Neuronal stem cell (in vitro differentiated cells): ENCODE results near the gene SC5D.

Experiments used
- DNase-seq: peaks from one replicate; pipeline ENCODE4 v3.0.0-alpha.2; 2013; ENCODE audit warnings: low spot score
- H2AFZ ChIP-seq: one replicate; pipeline ENCODE4 v1.6.1; 2013; ENCODE audit warnings: mild to moderate bottlenecking, low read length, inconsistent platforms
- H2AK5ac ChIP-seq: 2 replicates; pipeline ENCODE4 v1.6.1; 2013; ENCODE audit warnings: low read depth, mild to moderate bottlenecking, inconsistent platforms, low read length, moderate library complexity, mixed read lengths
- H2BK120ac ChIP-seq: 2 replicates; pipeline ENCODE4 v1.6.1; 2013; ENCODE audit warnings: low read depth, mild to moderate bottlenecking, inconsistent platforms, low read length, moderate library complexity, mixed read lengths
- H2BK12ac ChIP-seq: one replicate; pipeline ENCODE4 v1.6.1; 2013; ENCODE audit warnings: low read length, inconsistent platforms
- H2BK15ac ChIP-seq: 2 replicates; pipeline ENCODE4 v1.6.1; 2013; ENCODE audit warnings: mild to moderate bottlenecking, low read length, inconsistent platforms, mixed read lengths
- H2BK5ac ChIP-seq: one replicate; pipeline ENCODE4 v1.6.1; 2013; ENCODE audit warnings: inconsistent platforms, mild to moderate bottlenecking, low read length, moderate library complexity
- H3K14ac ChIP-seq: one replicate; pipeline ENCODE4 v1.6.1; 2013; ENCODE audit warnings: low read length, inconsistent platforms
- H3K18ac ChIP-seq: 2 replicates; pipeline ENCODE4 v1.6.1; 2013; ENCODE audit warnings: low read length, inconsistent platforms
- H3K23ac ChIP-seq: 2 replicates; pipeline ENCODE4 v1.6.1; 2013; ENCODE audit warnings: low read depth, mild to moderate bottlenecking, mixed read lengths, low read length, inconsistent platforms; ENCODE audit not compliant: poor library complexity
- H3K27ac ChIP-seq: replicated peaks from 3 replicates; pipeline ENCODE4 v1.5.1; 2013; ENCODE audit warnings: low read length, inconsistent platforms
- H3K27me3 ChIP-seq, 3 experiments: 2 replicates each; pipeline ENCODE4 v1.6.1; 2013; ENCODE audit warnings: low read length in 3 of 3, mild to moderate bottlenecking in 2 of 3, inconsistent platforms in 1 of 3, low read depth in 1 of 3, mixed read lengths in 1 of 3, moderate library complexity in 1 of 3; ENCODE audit not compliant: control insufficient read depth in 3 of 3, insufficient read depth in 3 of 3
- H3K36me3 ChIP-seq, 2 donors: replicated peaks in 1 of 2; 2 replicates each; pipeline ENCODE4 v1.6.1; 2013; ENCODE audit warnings: low read length in 2 of 2; ENCODE audit not compliant: control insufficient read depth in 2 of 2, insufficient read depth in 2 of 2
- H3K4ac ChIP-seq: 2 replicates; pipeline ENCODE4 v1.6.1; 2013; ENCODE audit warnings: inconsistent platforms, mild to moderate bottlenecking, low read length, moderate library complexity
- H3K4me1 ChIP-seq, 2 donors: 1 replicate in 1 of 2; 2 replicates in 1 of 2; pipeline ENCODE4 v1.6.1; 2013; ENCODE audit warnings: low read length in 2 of 2, low read depth in 1 of 2; ENCODE audit not compliant: control insufficient read depth in 2 of 2, insufficient read depth in 1 of 2
- H3K4me2 ChIP-seq: one replicate; pipeline ENCODE4 v1.6.1; 2013; ENCODE audit warnings: mild to moderate bottlenecking, low read length, inconsistent platforms; ENCODE audit not compliant: insufficient read depth, poor library complexity, severe bottlenecking
- H3K4me3 ChIP-seq, 2 donors: 2 replicates each; pipeline ENCODE4 v1.5.1; 2013; ENCODE audit warnings: low read length in 2 of 2, mild to moderate bottlenecking in 2 of 2, inconsistent platforms in 1 of 2, moderate library complexity in 1 of 2
- H3K79me1 ChIP-seq: one replicate; pipeline ENCODE4 v1.6.1; 2013; ENCODE audit warnings: low read depth, mild to moderate bottlenecking, inconsistent platforms, low read length, moderate library complexity
- H3K9ac ChIP-seq: one replicate; pipeline ENCODE4 v1.6.1; 2013; ENCODE audit warnings: mild to moderate bottlenecking, low read depth, low read length, inconsistent platforms; ENCODE audit not compliant: poor library complexity
- H3K9me3 ChIP-seq, 2 donors: replicated peaks in 1 of 2; 2 replicates each; pipeline versions ENCODE3 to v1.6.1; 2013; ENCODE audit warnings: low read length in 2 of 2, mild to moderate bottlenecking in 2 of 2, inconsistent platforms in 1 of 2, low read depth in 1 of 2, mixed read lengths in 1 of 2, moderate library complexity in 1 of 2; ENCODE audit not compliant: control insufficient read depth in 2 of 2, insufficient read depth in 1 of 2
- H4K8ac ChIP-seq: one replicate; pipeline ENCODE4 v1.6.1; 2013; ENCODE audit warnings: low read depth, mild to moderate bottlenecking, inconsistent platforms, low read length, moderate library complexity
- H4K91ac ChIP-seq: one replicate; pipeline ENCODE4 v1.6.1; 2013; ENCODE audit warnings: low read length, low read depth, mild to moderate bottlenecking, inconsistent platforms; ENCODE audit not compliant: poor library complexity
- WGBS, 2 donors: extraction: QIAGEN DNeasy Blood & Tissue Kit; methylation state at CpG; one replicate each; pipeline ENCODE4 v1.1.7; 2013; ENCODE audit warnings: missing lambda C conversion rate in 2 of 2, mixed read lengths in 1 of 2; ENCODE audit not compliant: insufficient read length in 2 of 2, insufficient replicate concordance in 1 of 2; ENCODE audit errors: extremely low coverage in 2 of 2; 5-methylcytosine and 5-hydroxymethylcytosine counted together

Gene SC5D

GRCh38 chr11:121298774-121299173, 6.2 kb downstream of the SC5D start:
- Histone ChIP-seq H3K9me3 (peaks cover 0 to 49% of the 10 kb centered on the region in 2 donors), H3K9ac (no peak overlapping the region), H2BK15ac (no peak overlapping the region), H2AK5ac (no peak overlapping the region), H3K14ac (no peak overlapping the region), H3K18ac (no peak overlapping the region), H3K4me2 (no peak overlapping the region), H4K91ac (no peak overlapping the region), H3K27me3 (no peaks in the 10 kb centered on the region), H2AFZ (no peak overlapping the region), H3K4ac (no peak overlapping the region), H3K4me3 (no peak overlapping the region), H2BK12ac (no peak overlapping the region), H2BK5ac (no peak overlapping the region), H3K36me3 (peaks cover 0 to 92% of the 10 kb centered on the region in 2 donors), H4K8ac (no peak overlapping the region), H3K27ac (no peak overlapping the region), H3K79me1 (peaks cover 2% of the 10 kb centered on the region), H3K23ac (no peak overlapping the region), H2BK120ac (no peak overlapping the region), H3K4me1 (peaks cover 3 to 9% of the 10 kb centered on the region in 2 donors)
- no peak for DNase-seq
- WGBS, 2 donors = no CpG with 5 or more reads among the region's 5 CpGs

- H3K4ac ChIP-seq = no peak overlapping the region
- no peak overlapping the region for H4K91ac ChIP-seq
- H3K27ac ChIP-seq = no peak overlapping the region
- no peak overlapping the region for H4K8ac ChIP-seq
- no peak overlapping the region for H2AFZ ChIP-seq
- peaks cover 2% of the 10 kb centered on the region for H3K79me1 ChIP-seq
- H3K9me3 ChIP-seq = peaks cover 0 to 49% of the 10 kb centered on the region in 2 donors
- no peaks in the 10 kb centered on the region for H3K27me3 ChIP-seq
- no peak overlapping the region for H2BK120ac ChIP-seq
- H2BK15ac ChIP-seq = no peak overlapping the region
- H3K4me1 ChIP-seq = peaks cover 3 to 9% of the 10 kb centered on the region in 2 donors
- H2BK5ac ChIP-seq = no peak overlapping the region
- no peak overlapping the region for H3K4me2 ChIP-seq
- H2BK12ac ChIP-seq = no peak overlapping the region
- H3K4me3 ChIP-seq = no peak overlapping the region
- H3K23ac ChIP-seq = no peak overlapping the region
- no peak overlapping the region for H2AK5ac ChIP-seq
- no peak overlapping the region for H3K9ac ChIP-seq
- H3K18ac ChIP-seq = no peak overlapping the region
- no peak for DNase-seq
- no peak overlapping the region for H3K14ac ChIP-seq
- peaks cover 0 to 98% of the 10 kb centered on the region in 2 donors for H3K36me3 ChIP-seq
Measured at GRCh38 chr11:121299417-121299816, 6.8 kb downstream of the SC5D start.

GRCh38 chr11:121300313-121300971, 7.9 kb downstream of the SC5D start:
- WGBS, 2 donors = no CpG with 5 or more reads among the region's 2 CpGs
- no peak overlapping the region for H3K27ac ChIP-seq
- no peak overlapping the region for H2BK15ac ChIP-seq
- H3K9me3 ChIP-seq = peaks cover 0 to 49% of the 10 kb centered on the region in 2 donors
- H3K79me1 ChIP-seq = peaks cover 2% of the 10 kb centered on the region
- H2AK5ac ChIP-seq = no peak overlapping the region
- H4K8ac ChIP-seq = no peak overlapping the region
- no peak overlapping the region for H4K91ac ChIP-seq
- H3K27me3 ChIP-seq = no peaks in the 10 kb centered on the region
- H3K23ac ChIP-seq = no peak overlapping the region
- H2AFZ ChIP-seq = no peak overlapping the region
- peaks cover 2 to 98% of the 10 kb centered on the region in 2 donors for H3K36me3 ChIP-seq
- H3K4me1 ChIP-seq = peaks cover 3% of the 10 kb centered on the region in 2 donors
- H3K9ac ChIP-seq = no peak overlapping the region
- H3K4ac ChIP-seq = no peak overlapping the region
- no peak overlapping the region for H2BK12ac ChIP-seq
- no peak overlapping the region for H2BK120ac ChIP-seq
- no peak overlapping the region for H3K14ac ChIP-seq
- no peak overlapping the region for H3K4me2 ChIP-seq
- DNase-seq = no peak
- H3K4me3 ChIP-seq = no peak overlapping the region
- H3K18ac ChIP-seq = no peak overlapping the region
- no peak overlapping the region for H2BK5ac ChIP-seq

GRCh38 chr11:121300972-121301699, 8.6 kb downstream of the SC5D start:
- Histone ChIP-seq H3K14ac (no peak overlapping the region), H3K27me3 (no peaks in the 10 kb centered on the region), H2AFZ (no peak overlapping the region), H2BK120ac (no peak overlapping the region), H2BK5ac (no peak overlapping the region), H2BK15ac (no peak overlapping the region), H4K8ac (no peak overlapping the region), H2BK12ac (no peak overlapping the region), H2AK5ac (no peak overlapping the region), H3K9me3 (peaks cover 0 to 44% of the 10 kb centered on the region in 2 donors), H3K9ac (no peak overlapping the region), H3K23ac (no peak overlapping the region), H3K36me3 (peaks cover 2 to 98% of the 10 kb centered on the region in 2 donors), H4K91ac (no peak overlapping the region), H3K4me3 (no peak overlapping the region), H3K18ac (no peak overlapping the region), H3K4ac (no peak overlapping the region), H3K27ac (no peak overlapping the region), H3K79me1 (peaks cover 2% of the 10 kb centered on the region), H3K4me2 (no peak overlapping the region), H3K4me1 (peaks cover 2 to 3% of the 10 kb centered on the region in 2 donors)
- WGBS, 2 donors = no CpG with 5 or more reads among the region's 3 CpGs
- no peak for DNase-seq
